GM12878 (cell line): Measurements from ENCODE around the gene RGS5.

Source experiments
- CEBPB ChIP-seq, 2 experiments: fragments of 150-350 bp in 1 of 2; IDR thresholded peaks; 2 replicates each; pipeline ENCODE4 v1.6.1; 2012 to 2014; ENCODE audit warnings: low read depth in 2 of 2, low read length in 2 of 2, borderline replicate concordance in 1 of 2, inconsistent platforms in 1 of 2
- POLR2A ChIP-seq: IDR thresholded peaks from 2 replicates; pipeline ENCODE4 v1.6.1; 2011; ENCODE audit warnings: low read depth, mild to moderate bottlenecking, low read length
- SIN3A ChIP-seq: IDR thresholded peaks from 2 replicates; pipeline ENCODE4 v1.6.1; 2012; ENCODE audit warnings: low read depth, low read length, improper control_type of control experiment
- SRF ChIP-seq, 2 experiments: IDR thresholded peaks; 2 replicates each; pipeline ENCODE4 v1.6.1; 2011; ENCODE audit warnings: low read depth in 2 of 2, low read length in 2 of 2, mild to moderate bottlenecking in 1 of 2, moderate library complexity in 1 of 2
- YY1 ChIP-seq: IDR thresholded peaks from 2 replicates; pipeline ENCODE4 v1.6.1; 2011; ENCODE audit warnings: low read depth, mild to moderate bottlenecking, low read length
- TF ChIP-seq, protein P1 (sequence below): IDR thresholded peaks from 2 replicates; pipeline ENCODE4 v1.6.1; 2012; ENCODE audit warnings: mild to moderate bottlenecking, low read depth, low read length

DNA sequence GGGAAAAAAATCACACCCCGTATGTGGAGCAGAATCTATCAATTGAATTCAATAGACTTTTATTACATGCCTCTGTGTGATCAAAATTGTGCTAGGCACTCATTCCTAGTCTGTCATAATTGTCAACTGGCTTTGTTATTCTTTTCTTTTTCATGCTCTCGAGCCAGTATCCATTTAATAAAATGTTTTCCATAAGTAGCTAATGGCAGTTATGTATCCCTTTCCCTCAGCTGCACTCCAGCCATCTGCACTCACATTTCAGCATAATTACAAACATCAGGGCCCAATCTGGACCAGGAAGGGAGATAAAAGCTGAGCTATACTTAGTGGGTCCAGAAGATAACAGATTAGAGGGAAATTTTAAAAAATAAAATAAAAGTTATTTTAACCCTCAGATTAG, 15.9 kb downstream of the RGS5 start:
- TF ChIP-seq SIN3A, result no peak
- TF ChIP-seq, protein P1, sequence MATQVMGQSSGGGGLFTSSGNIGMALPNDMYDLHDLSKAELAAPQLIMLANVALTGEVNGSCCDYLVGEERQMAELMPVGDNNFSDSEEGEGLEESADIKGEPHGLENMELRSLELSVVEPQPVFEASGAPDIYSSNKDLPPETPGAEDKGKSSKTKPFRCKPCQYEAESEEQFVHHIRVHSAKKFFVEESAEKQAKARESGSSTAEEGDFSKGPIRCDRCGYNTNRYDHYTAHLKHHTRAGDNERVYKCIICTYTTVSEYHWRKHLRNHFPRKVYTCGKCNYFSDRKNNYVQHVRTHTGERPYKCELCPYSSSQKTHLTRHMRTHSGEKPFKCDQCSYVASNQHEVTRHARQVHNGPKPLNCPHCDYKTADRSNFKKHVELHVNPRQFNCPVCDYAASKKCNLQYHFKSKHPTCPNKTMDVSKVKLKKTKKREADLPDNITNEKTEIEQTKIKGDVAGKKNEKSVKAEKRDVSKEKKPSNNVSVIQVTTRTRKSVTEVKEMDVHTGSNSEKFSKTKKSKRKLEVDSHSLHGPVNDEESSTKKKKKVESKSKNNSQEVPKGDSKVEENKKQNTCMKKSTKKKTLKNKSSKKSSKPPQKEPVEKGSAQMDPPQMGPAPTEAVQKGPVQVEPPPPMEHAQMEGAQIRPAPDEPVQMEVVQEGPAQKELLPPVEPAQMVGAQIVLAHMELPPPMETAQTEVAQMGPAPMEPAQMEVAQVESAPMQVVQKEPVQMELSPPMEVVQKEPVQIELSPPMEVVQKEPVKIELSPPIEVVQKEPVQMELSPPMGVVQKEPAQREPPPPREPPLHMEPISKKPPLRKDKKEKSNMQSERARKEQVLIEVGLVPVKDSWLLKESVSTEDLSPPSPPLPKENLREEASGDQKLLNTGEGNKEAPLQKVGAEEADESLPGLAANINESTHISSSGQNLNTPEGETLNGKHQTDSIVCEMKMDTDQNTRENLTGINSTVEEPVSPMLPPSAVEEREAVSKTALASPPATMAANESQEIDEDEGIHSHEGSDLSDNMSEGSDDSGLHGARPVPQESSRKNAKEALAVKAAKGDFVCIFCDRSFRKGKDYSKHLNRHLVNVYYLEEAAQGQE, result no peak
- TF ChIP-seq YY1, result no peak
- TF ChIP-seq SRF (IDR thresholded peaks at IDR 0.05; ENCODE audit: low read depth in 2 of 2, low read length in 2 of 2), result no peak
- no peak for TF ChIP-seq POLR2A
- no peak for TF ChIP-seq CEBPB (IDR thresholded peaks at IDR 0.05; ENCODE audit: borderline replicate concordance in 1 of 2, low read depth in 2 of 2, low read length in 2 of 2)
